Activated CD4-positive, alpha-beta T cell treated with anti-CD3 and anti-CD28 coated beads for 4 hours (primary cell): ENCODE data around the gene CDYL.

Experiments used
- DNase-seq, 2 donors: peaks; one replicate each; pipeline ENCODE4 v3.0.0-alpha.2; 2020

Gene CDYL

DNA sequence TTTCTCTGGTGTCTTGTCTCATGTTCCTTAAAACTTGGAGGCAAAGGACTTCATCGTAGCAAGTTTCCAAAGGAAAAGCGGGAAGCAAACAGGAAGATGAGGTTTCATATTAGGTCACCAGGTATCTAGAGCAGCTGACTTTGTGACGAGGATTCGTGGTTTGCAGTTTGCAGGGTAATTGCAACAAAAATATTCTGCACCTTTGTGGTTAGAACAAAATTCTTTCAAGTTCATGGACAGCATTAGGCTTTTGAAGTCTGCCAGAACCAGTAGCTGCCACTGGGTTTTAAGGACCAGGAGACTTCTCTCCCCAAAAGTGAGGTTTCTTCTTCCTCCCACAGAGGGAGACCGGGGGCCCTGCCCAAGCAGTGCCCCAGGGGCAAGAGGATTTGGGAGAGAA is 164.2 kb downstream of the CDYL start:
- DNase-seq: no peak

DNA sequence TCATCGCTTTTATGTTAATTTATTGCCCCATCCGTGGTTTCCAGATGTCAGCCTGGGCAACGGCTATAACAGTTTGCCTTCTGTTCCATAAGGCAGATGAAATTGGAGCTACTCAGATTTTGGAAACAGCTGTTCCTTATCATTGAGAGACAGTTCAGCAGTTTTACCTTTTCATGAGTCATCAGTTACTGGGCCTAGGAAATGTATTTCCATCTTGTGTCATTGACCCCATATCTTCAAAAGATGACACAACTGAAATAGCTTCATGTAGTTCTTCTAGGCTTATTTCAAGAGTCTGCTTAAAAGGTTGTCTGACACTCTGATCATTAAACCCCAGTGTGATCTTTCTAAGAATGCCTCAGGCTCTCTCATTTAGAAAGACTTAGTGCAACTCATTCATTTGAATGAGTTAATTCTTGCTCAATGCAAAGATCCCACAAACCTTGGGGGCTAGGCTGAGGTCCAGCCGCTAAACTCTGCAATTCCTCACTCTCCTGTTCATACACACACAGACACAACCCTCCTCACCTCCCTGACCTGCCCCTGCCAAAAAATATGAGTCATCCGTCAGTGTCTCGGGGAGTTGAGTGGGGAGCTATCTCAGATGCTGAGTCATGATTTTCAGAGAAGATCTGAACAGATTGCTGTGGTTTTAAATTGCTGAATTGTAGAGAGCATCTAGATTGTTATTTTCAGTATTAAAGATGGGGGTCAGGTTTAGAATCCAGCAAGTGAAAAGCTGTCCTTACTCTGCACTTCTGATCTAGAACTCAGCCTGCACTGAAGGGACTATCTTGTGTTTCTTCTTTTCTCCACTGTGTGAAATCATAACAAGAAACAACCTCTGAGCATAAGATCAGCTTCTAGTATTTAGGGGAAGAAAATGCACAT is 165.8 kb downstream of the CDYL start:
- DNase-seq: peak; percentile 22 to 25

DNA sequence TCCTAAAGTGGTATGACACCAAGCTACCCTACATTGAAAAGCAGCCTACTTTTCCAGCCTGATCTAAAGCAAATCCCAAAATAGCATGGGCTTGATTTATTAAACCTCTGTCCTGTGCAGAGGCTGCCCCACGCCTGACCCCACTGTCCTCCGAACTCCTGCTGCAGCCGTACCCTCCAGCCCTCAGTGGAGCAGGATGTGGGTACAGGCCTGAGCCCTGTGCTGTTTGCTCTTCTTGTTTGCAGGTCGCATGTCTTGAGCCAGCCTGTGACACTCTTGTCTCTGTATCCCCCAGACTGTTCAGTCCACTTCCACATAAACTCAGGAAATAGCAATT is 166.4 kb downstream of the CDYL start:
- DNase-seq: no peak

DNA sequence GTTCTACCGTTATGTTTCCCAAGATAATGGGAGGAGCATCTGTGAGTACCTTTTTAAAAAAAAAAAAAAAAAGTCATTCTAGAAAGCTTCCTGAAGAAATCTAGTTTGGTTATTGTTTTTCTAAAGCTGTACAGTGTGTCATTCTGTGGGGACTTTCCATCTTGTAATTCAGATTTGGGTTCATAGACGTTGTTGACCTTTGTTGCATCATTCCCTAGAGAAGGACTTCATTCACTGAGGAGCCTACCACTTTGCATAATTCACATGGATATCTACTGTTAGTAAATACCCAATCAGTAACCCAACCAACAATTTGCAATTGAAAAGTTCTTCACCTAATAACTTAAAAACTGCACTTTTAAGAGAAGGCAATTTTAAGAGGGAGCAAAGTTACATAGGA is 167.5 kb downstream of the CDYL start:
- DNase-seq: no peak

DNA sequence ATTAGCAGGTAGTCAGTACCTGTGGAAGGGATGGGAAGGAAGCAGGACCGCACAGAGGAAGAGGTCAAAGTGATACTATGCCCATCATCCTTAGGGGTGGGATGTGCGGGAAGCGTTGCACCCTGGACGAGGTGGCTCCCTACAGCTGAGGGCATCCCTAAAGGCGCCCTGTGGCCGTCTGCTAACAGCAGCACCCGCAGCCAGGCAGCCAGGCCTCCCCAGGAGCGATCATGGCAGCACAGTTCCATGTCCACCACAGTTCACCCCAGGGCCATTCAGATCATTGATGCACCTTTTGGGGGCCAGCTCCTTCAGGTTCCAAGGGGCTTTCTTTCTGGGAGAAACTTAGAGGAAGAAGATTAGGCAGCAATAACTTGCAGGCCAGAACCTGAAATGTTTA is 168.1 kb downstream of the CDYL start:
- DNase-seq: no peak

DNA sequence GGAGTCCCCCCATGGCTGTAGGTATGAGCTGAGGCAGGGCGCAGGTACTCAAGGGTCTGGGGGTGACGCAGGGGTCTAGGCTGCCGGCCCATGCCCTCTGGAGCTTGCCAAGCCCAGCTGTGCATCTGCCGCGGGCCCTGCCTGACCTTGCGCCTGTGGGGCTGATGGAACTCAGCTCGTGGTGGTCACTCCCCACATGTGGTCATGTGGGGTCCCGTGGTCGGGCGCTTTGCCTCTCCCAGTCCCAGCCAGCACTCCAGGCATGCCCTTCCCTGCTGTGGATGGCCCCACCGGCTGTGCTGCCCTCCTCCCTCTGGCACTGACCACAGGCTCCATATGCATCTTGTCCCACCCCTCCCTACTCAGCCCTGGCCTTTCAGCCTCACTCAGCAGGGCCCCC is 170.3 kb downstream of the CDYL start:
- DNase-seq: no peak

DNA sequence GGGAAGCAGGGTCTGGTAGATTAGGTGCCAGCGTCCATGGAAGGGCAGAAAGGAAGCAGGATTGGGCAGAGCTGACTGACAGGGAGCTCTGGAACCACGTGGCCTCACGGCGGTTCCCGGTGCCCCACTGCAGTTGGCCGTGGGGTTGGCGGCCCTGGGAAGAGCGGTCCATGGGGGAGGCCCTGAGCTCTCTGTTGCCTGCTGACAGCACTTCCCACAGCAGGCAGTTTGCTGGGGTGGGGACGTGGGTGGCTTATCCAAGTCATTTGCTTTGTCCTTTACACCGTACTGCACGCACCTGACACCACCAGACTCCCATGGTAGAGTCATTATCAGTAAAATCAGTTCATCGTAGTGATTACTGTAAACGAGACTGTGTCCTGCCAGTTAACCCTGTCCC is 171.5 kb downstream of the CDYL start:
- DNase-seq: no peak

DNA sequence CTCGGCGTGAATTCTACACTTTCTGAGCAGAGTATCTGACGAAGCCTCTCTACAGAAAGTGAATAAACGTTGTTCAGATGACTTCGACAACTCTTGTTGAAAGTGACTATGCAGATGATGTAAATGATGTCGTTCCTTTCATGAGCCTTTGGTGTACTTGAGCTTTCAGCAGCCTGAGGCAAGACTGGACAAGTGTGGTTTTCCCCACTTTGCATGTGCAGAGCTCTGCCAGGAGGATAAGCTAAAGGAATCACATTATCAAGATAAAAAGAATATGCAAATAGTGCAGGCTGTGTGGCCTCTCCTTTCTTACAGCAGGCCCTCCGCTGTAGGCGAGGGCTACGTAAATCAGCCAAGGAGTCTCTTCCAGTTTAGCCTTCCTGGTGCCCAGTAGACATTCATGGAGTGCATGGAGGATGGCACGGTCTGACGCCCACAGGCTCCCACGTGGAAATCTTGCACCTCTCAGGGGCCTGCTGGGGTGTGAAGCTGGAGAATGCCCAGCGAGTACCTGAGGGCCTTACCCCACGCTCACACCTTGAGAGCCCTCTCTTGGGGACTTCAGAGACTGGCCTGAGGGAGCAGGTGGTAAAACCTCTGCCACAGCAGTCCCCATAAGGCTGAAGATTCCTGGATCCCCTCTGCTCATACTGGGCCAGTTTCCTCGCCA is 172.7 kb downstream of the CDYL start:
- DNase-seq: no peak

DNA sequence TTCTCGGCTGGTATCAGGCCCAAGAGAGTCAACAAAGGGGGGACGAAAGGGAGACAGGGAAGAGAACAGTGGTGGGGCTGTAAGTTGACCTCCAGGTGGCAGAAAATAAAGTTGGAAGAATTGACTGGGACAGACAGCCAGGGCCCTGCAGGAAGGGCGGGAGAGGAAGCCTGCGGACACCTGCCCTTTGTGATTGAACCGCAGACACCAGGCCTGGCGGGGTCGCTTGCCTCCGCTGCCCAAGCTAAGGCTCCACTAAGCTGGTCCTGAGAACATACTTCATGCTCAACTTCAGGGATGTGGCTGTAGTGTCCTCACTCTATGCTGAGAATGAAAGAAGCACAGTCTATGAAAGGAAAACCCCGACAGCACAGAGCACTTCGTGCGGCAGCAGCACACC is 173.9 kb downstream of the CDYL start:
- DNase-seq: no peak

DNA sequence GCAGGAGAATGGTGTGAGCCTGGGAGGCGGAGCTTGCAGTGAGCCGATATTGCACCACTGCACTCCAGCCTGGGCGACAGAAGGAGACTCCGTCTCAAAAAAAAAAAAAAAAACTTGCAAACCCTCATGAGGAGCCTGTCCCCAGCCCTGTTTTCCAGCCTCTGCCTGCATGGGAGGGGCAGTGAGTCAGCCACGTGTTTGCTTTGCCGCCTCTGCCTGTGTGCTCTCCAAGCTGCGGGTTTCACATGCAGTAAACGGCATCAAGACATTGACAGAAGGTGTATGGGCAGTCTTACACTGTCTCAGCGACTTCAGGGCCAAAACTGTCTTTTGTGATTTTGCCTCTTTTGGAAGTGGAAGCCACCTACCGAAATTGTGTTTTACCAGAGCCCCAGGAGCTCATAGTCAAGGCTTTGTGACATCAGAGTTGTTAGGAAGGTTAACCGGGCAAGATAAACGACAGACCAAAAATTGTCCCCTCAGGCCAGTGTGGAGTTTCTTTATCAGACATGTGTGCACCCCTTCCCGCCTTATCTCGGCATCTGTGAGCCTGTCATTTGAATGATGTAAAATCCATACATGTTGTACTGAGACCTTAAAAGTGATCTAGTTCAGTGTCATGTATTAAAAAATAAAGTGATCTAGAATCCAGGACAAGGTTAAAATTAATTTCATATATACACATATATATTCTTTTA is 174.8 kb downstream of the CDYL start:
- no peak for DNase-seq

DNA sequence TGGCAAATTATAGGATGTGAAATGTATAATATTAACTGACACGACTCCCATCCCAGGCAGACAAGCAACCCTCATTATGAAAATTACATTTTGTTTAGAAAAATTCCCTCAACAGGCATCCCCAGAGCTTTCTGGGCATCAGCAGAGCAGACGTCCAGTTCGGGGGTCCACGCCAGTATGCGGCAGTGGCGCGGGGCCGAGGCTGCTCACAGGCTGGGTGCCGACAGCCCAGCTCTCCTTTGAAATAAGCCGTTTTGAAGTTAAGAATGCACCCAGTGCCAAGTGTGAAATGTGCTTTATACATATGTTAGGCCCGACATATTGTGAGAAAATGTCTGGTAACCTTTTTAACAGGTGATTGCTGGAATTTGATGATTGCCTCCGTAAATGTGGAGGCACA is 177.2 kb downstream of the CDYL start:
- no peak for DNase-seq

DNA sequence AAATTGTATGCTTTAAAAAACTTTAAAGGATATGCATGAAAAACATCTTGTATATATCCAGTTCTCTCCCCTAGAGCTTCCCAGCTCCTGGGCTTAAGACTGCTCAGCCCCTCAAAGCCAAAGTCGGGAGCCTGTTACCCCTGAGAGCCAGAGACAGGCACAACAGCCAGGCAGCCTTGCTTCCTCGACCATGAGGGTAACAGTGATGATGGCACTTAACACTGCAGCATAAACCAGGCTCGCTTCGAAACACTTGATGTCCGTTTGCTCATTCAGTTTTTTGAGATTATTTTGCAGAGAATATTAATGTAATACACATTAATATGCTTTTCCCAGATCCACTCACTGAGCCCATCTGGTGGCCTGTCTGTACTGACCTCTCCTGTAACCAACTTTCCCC is 180.4 kb downstream of the CDYL start:
- no peak for DNase-seq

DNA sequence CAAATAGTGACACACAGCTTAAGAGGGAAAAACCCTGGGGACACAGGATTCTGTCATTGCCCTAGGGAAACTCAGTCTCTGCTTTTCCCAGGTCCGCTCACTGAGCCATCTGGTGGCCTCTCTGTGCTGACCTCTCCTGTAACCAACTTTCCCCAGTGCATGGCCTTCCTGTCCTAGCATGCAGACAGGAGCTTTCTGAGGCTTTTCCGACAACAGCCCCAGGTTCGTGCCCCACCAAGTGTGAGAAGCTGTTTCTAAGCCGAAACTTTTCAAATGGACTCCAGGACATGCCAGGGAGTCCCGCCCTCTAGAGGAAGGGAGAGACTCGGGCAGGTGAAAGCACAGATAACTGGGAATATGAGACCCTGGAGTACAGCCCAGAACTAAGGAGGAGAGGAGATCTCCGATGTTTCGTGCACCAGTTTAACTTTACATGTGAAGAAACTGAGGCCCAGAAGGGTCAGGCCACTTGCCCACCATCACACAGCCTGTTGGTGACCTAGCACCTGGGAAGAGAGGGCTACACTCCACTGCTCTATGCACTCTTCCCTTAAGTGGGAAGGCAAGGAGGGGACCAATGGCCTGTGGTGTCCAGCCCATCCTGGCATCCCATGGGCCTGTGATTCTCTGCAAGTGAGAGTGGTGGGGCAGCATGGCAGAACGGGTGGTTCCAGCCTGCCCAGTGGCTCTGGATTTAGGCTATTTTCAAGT is 181.5 kb downstream of the CDYL start:
- DNase-seq: no peak

DNA sequence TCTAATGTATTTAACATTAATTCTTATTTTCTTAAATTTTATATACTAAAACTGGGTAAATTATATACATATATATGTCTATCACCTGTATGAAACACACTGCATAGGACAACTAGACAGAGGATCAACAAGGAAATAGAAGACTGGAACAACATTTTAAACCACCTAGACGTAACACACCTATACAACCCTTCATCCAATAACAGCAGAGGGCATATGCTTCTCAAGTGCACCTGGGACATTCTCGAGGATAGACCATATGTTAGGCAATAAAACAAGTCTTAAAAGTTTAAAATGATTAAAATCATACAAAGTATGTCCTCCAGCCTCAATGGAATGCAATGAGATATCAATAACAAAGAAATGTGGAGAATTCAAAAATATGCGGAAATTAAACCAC is 182.4 kb downstream of the CDYL start:
- DNase-seq: no peak

DNA sequence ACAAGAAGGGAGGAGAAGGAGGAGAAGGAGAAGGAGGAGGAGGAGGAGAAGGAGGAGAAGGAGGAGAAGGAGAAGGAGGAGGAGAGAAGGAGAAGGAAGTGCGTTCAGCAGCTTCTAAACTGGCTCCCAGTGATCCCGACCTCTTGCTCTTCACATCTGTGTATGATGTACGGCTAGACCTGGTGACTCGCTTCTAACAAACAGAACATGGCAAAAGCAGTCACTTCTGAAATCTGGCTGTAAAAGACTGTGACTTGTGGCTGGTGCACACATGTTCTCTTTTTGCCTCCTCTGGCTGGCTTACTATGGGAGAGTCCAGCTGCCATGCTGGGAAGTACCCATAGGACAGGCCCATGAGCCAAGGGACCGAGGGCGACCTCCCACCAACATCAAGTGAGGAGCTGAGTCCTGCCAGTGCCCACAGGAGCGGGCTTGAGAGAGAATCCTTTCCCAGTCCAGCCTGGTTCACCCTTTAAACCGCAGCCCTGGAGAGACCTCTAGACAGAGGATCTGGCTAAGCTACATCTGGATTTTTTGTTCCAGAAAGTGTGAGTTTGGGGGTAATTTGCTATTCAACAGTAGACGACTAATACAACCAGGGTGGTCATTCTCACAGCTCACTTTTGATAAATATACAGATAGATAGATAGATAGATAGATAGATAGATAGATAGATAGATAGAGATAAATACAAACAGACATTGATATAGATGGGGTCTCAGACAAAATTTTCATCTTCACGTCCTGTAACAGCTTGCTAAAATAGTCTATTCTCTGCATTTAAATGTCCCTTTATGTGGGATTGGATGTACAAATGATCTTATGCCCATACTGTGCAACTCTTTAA is 185.3 kb downstream of the CDYL start:
- no peak for DNase-seq

DNA sequence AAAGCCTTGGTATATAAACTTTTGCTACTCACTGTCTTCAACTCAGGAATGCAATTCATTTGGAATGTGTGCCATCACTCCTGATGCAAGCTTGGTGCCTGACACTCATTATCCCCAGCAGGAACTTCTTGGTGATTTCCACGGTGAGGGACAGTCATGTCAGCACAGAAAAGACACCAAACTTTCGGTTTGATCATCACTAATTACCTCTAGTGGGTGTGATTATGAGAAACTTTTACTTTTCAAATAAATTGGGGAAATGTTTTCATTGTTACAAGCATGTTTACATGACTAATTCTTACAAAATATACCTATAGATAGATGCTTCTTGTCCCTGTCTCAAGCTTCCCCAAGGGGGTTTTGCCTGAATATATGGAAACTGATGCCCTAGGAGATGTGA is 186.7 kb downstream of the CDYL start:
- DNase-seq: no peak

DNA sequence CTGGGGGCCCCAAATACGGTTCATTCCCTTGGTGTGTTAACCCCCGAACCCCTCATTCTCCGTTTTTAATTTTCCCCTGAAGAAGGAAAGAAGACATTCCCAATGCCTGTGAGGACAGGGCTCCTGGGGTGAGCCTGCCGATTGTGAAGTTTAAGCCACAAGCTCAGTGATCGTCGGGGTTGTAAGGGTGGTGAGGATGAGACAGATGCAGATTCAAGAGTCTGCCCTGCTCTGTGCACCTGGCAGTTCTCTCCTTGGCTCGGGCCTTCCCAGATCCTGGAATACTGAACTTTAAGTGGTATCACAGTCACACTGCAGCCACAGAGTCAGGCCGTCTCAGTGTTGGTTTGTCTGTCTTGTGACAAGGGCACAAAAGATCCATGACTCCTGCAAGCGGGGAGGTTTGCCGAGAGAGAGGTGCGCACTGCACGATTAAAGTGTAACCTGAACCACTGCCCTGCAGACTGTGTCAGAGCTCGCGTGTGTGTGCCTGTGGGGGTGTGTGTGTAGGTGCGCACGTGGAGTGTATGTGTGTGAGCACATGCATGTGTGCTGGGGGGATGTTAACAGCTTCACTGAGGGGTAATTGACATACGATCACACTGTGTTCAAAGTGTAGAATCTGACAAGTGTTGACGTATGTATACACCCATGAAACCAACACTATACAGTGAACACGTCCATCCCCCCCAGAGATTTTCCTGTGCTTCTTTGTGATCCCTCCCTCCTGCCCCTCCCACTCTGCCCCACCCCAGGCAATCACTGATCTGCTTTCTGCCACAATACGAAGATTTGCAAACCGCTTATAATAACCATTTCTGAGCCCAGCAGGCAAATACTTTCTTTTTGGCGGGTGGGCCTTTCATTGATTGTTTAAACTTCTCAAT is 188.7 kb downstream of the CDYL start:
- DNase-seq: no peak

DNA sequence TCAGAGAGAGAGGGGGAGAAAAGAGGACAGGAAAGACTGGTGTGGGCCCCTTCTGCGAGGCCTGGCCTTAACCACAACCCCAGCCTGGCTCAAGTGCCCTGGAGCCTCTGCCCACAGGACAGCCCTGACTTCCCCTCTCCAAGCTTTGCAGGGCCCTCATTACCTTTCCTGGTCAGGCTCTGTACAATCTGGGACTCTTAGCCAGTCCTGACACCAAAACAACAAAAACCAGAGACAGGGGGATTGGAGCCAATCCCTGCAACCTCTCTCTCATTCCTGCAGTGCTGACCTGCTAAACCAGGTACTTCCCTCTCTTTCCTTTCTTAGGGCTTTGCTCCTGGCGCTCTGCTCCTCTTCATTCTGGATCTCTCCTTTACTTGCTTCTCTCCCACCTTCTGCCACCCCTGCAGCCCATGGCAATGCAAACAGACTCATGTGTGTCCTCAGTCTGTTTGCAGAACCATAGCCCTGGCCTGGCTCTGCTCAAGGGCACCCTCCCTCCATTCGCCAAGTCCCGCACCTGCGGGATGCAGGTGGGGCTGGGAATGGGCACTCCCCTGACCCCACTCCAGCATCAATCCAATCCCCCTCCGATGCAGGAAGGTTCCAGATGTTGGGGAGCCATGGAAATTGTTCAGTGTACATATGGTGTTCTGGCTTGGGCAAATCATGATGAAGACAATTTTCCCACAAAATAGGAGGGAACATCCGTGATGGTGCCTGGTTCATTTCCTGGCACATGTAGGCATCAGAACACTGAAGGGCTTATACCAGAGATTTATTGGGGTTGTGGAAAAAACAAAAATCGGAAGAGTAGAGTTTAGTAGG is 189.6 kb downstream of the CDYL start:
- DNase-seq: no peak

DNA sequence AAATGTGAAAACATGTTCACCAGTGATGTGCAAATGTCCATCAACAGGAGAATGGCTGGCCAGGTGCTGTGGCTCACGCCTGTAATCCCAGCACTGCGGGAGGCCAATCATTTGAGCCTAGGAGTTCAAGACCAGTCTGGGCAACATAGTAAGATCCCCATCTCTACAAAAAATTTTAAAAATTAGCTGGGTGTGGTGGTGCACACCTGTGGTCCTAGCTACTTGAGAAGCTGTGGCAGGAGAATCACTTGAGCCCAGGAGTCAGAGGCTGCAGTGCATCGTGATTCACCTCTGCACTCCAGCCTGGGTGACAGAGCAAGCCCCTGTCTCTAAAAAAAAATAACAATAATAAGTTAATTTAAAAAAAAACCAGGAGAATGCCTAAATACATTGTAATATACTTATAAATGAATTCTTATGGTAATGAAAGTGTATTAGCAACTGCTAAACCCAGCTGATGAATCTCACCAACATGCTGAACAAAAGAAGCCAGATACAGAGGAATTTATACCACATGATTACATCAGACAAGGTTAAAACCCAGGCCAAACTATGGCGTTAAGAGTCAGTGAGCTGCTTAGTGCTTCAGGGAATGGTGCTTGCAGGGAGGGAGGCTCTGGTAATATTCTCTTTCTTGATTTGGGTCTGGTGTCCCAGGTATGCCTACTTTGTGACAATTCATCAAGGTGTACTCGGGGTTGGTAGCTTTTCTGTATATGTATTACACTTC is 191.3 kb downstream of the CDYL start:
- DNase-seq: no peak
